ENCODE results near the gene TLR9.
"Not testable (repeated sequence)": the region's sequence is repeated elsewhere in the genome, so short reads cannot be mapped to it uniquely, and the experiment has no call there.

The TLR9 gene

DNA sequence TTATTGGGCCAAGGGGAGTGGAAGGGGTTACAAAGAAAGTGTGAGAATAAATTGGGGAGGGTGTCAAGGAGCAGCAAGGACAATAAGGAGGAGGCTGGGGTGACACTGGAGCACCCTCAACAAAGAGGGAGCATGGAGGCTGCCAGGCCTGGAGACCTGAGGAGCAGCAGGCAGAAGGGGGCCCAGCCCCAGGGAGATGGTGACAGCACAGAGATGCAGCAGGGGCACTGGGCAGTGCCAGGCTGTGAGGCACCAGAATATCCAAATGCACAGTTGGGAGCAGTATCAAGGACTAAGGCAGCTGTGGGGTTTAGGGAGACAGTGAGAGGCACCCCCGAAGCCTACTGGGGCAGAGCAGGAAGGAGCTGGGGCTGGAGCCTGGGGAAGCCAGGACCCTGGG, 46.9 kb downstream of the TLR9 start:
- Histone ChIP-seq H3K4me1 (ENCODE audit: insufficient read depth, poor library complexity, severe bottlenecking) (no peaks in the 10 kb centered on the region), H3K4me3 (ENCODE audit: severe bottlenecking) (no peak overlapping the region), H3K27ac (ENCODE audit: poor library complexity, severe bottlenecking) (no peak overlapping the region), H3K36me3 (ENCODE audit: low read depth) (no peaks in the 10 kb centered on the region), H3K27me3 (ENCODE audit: insufficient read depth, poor library complexity, severe bottlenecking) (no peaks in the 10 kb centered on the region), H3K9me3 (ENCODE audit: severe bottlenecking) (no peaks in the 10 kb centered on the region)
- TF ChIP-seq, protein P1, sequence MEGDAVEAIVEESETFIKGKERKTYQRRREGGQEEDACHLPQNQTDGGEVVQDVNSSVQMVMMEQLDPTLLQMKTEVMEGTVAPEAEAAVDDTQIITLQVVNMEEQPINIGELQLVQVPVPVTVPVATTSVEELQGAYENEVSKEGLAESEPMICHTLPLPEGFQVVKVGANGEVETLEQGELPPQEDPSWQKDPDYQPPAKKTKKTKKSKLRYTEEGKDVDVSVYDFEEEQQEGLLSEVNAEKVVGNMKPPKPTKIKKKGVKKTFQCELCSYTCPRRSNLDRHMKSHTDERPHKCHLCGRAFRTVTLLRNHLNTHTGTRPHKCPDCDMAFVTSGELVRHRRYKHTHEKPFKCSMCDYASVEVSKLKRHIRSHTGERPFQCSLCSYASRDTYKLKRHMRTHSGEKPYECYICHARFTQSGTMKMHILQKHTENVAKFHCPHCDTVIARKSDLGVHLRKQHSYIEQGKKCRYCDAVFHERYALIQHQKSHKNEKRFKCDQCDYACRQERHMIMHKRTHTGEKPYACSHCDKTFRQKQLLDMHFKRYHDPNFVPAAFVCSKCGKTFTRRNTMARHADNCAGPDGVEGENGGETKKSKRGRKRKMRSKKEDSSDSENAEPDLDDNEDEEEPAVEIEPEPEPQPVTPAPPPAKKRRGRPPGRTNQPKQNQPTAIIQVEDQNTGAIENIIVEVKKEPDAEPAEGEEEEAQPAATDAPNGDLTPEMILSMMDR (IDR thresholded peaks at IDR 0.05; ENCODE audit: poor library complexity, severe bottlenecking) = no peak
- no peak for DNase-seq (ENCODE audit: low spot score)
- no peak for ATAC-seq (ENCODE audit: low read depth)

DNA sequence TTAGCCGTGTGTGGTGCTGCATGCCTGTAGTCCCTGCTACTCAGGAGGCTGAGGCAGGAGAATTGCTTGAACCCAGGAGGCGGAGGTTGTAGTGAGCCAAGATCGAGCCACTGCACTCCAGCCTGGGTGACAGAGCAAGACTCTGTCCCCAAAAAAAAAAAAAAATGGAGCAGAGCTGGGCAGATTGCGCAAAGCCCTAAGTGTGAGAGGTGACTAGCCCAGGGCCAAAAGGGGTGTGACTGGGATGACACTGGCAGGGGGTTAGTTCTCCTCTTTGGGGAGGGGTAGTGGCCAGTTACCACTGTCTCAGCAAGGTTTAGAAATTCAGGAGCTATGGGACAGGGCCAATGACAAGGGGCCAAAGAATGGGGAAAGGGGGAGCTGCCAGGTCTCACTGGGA, 47.3 kb downstream of the TLR9 start:
- ATAC-seq (ENCODE audit: low read depth); H3K4me3 ChIP-seq (ENCODE audit: severe bottlenecking); H3K27ac ChIP-seq (ENCODE audit: poor library complexity, severe bottlenecking): not testable (repeated sequence)

DNA sequence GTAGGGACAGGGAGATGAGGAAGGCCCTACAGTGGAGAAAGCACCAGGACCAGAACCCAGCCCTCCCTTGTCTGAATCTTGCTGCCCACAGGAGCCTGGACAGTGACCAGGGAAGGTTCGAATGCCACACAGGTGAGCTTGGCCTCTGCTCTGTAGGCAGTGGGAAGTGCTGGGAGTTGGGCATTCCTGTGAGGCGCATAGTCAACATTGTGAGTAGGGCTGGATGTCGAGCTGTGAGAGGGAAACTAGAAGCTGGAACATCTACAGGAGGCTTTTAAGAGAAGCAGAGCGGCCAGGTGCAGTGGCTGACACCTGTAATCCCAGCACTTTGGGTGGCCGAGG, 47.8 kb downstream of the TLR9 start:
- no peak; the same call in 2 of the 3 replicates for ATAC-seq (ENCODE audit: low read depth)
- no peaks in the 10 kb centered on the region for H3K9me3 ChIP-seq (ENCODE audit: severe bottlenecking)
- H3K4me1 ChIP-seq (ENCODE audit: insufficient read depth, poor library complexity, severe bottlenecking) = no peaks in the 10 kb centered on the region
- no peak overlapping the region for H3K4me3 ChIP-seq (ENCODE audit: severe bottlenecking)
- TF ChIP-seq, protein P1 (IDR thresholded peaks at IDR 0.05; ENCODE audit: poor library complexity, severe bottlenecking) = no peak
- no peaks in the 10 kb centered on the region for H3K27me3 ChIP-seq (ENCODE audit: insufficient read depth, poor library complexity, severe bottlenecking)
- H3K36me3 ChIP-seq (ENCODE audit: low read depth) = no peaks in the 10 kb centered on the region
- no peak overlapping the region for H3K27ac ChIP-seq (ENCODE audit: poor library complexity, severe bottlenecking)
- DNase-seq (ENCODE audit: low spot score) = no peak

More for the DNA sequence above, 47.3 kb downstream of the TLR9 start:
- H3K4me1 ChIP-seq (ENCODE audit: insufficient read depth, poor library complexity, severe bottlenecking); H3K36me3 ChIP-seq (ENCODE audit: low read depth); DNase-seq (ENCODE audit: low spot score); H3K27me3 ChIP-seq (ENCODE audit: insufficient read depth, poor library complexity, severe bottlenecking); H3K9me3 ChIP-seq (ENCODE audit: severe bottlenecking): not testable (repeated sequence)

DNA sequence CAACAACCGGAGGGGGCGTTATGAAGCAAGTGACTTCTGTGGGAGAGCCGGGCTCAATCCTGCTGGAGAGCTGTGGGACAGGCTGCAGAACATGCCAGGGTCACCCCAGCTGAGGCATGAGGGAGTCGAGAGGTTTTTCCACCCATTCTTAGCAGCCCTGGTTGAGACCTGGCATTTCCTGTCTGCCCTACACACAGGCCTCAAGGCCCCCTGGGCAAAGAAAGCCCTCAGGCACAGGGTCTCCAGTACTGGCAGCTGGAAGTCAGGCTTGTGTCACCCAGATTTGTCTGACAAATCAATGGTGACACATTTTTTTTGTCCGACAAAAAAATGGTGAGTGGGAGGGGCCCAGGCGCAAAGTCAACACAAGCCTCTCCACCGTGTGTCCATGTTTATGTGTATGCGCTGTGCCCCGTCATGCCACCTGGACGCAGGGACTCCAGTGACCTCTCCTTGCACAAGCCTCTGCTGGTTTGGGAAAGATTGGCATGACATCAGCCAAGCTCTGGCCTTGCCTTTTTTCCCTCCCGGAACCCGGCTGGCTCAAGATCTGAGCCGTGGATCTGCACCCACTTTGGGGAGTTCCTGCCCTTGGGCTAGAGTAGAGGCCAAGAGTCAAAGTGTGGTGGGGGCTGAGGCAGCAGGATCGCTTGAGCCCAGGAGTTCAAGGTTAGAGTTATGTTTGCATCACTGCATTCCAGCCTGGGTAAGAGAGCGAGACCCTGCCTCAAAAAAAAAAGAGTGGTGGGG, 48.3 kb downstream of the TLR9 start:
- peak; percentile 34 for DNase-seq (ENCODE audit: low spot score)

DNA sequence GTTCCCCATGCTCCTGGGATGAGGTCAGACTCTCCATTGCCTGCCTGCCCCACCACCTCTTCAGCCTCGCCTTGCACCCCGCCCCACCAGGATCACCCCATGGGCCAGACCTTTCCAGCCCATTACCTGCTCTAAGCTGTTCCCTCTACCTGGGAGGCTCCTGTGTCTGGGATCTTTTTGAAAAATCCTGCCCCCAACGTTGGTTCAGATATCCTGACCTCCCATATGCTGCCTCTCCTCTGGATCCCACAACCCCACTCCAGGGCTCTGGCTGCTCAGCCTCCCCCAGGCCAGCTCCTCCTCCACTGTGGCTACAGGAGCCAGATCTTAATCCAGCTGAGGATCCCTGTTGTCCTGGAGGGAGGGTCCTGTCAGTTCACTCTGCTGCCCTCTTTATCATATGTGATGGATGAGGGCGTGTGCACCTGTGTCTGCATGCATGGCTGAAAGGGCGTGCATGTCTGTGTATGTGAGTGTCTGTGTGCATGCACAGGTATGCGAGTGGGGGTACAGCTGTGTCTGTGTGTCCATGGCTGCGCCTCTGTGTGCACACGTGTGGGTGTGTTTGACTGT, 49.2 kb downstream of the TLR9 start:
- Histone ChIP-seq H3K27ac (ENCODE audit: poor library complexity, severe bottlenecking) (no peak overlapping the region), H3K27me3 (ENCODE audit: insufficient read depth, poor library complexity, severe bottlenecking) (no peaks in the 10 kb centered on the region), H3K4me1 (ENCODE audit: insufficient read depth, poor library complexity, severe bottlenecking) (no peaks in the 10 kb centered on the region), H3K9me3 (ENCODE audit: severe bottlenecking) (no peaks in the 10 kb centered on the region), H3K36me3 (ENCODE audit: low read depth) (no peaks in the 10 kb centered on the region), H3K4me3 (ENCODE audit: severe bottlenecking) (no peak overlapping the region)
- no peak for ATAC-seq (ENCODE audit: low read depth)
- TF ChIP-seq, protein P1 (IDR thresholded peaks at IDR 0.05; ENCODE audit: poor library complexity, severe bottlenecking) = no peak
- DNase-seq (ENCODE audit: low spot score) = peak; percentile 34

More for the DNA sequence above, 48.3 kb downstream of the TLR9 start:
- TF ChIP-seq, protein P1 (IDR thresholded peaks at IDR 0.05; ENCODE audit: poor library complexity, severe bottlenecking) = no peak
- Histone ChIP-seq H3K27me3 (ENCODE audit: insufficient read depth, poor library complexity, severe bottlenecking) (no peaks in the 10 kb centered on the region), H3K9me3 (ENCODE audit: severe bottlenecking) (no peaks in the 10 kb centered on the region), H3K36me3 (ENCODE audit: low read depth) (no peaks in the 10 kb centered on the region), H3K4me3 (ENCODE audit: severe bottlenecking) (no peak overlapping the region), H3K4me1 (ENCODE audit: insufficient read depth, poor library complexity, severe bottlenecking) (no peaks in the 10 kb centered on the region), H3K27ac (ENCODE audit: poor library complexity, severe bottlenecking) (no peak overlapping the region)
- no peak for ATAC-seq (ENCODE audit: low read depth)
